ENCODE data around the gene AGAP3.
A peak's percentile ranks its signal among the peaks of the same experiment; 100 is the strongest.

The AGAP3 gene

DNA sequence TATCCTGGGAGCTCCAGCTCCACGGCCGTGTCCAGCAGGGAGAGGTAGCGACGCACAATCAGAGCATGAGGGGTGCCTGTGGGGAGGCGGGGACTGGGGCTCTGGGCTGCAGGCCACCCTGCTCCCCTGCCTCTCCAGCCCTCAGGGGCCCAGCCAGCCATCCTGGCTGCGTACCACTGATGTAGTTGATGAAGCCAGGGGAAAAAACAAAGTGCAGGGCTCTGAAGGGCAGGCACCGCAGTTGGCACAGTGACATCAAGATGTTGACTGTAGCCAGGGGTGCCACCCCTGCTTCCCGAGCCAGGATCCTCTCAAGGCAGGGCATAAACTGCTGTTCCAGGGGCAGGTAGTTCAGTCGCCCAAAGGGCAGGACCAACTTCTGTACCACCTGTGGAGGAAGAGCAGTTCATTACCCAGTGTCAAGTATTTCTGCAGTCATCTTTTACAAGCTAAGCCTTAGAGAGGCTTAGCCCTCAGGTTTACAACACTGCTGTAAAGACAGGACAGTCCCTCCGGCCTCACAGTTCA, 8.5 kb upstream of the AGAP3 start:
- Histone ChIP-seq H3K9ac (ENCODE audit: low read depth, low read length) (no peak overlapping the region), H3K4me3 (ENCODE audit: low read length) (no peak overlapping the region), H3K36me3 (ENCODE audit: insufficient read depth, low read depth, low read length) (peaks cover 31% of the 10 kb centered on the region), H3K27me3 (ENCODE audit: insufficient read depth, low read length) (no peaks in the 10 kb centered on the region), H3K4me1 (ENCODE audit: insufficient read depth, low read length) (peaks cover 5% of the 10 kb centered on the region), H3K27ac (ENCODE audit: low read length) (no peak overlapping the region), H3K9me3 (ENCODE audit: insufficient read depth, low read depth, low read length) (no peaks in the 10 kb centered on the region)

DNA sequence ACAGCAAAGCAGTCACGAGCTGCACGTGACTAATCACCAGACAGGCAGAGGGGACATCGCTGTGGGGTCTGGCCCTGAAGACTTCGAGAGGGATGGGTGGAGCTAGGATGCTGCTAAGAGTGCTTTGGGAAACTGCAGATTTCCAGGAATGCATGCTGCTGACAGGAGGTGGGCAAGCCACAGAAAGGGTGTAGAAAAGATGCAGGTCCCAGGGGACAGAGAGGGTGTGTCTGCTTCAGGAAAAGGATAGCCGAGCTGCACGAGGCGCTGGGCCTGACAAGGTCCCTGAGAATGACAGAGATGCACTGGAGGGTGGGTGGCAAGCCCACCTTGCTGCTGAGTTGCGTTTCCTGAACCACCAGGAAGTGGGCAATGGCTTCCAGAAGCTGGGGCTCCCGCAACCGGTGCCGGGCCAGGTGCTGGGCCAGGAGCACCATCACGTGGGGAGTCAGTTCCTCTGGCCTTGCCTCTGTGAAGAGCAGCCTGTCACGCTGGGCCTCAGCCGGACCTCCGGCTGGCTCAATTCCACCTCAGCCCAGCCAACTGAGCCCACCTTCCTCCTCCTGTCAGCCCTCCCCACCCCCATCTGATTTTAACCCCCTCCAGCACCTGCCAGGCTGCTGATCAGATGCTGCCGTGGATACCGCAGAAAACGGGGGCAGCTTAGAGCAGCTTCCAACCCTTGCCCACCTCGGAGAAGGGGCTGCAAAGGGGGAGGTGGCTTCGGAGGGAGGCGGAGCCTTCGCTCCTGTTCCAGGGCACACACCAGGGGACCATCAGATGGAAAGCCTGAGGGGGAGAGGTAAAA, 7.8 kb upstream of the AGAP3 start:
- Histone ChIP-seq H3K4me3 (ENCODE audit: low read length) (no peak overlapping the region), H3K9me3 (ENCODE audit: insufficient read depth, low read depth, low read length) (no peaks in the 10 kb centered on the region), H3K36me3 (ENCODE audit: insufficient read depth, low read depth, low read length) (peaks cover 31% of the 10 kb centered on the region), H3K9ac (ENCODE audit: low read depth, low read length) (no peak overlapping the region), H3K27me3 (ENCODE audit: insufficient read depth, low read length) (no peaks in the 10 kb centered on the region), H3K27ac (ENCODE audit: low read length) (no peak overlapping the region), H3K4me1 (ENCODE audit: insufficient read depth, low read length) (peaks cover 5% of the 10 kb centered on the region)

- H3K27ac ChIP-seq (ENCODE audit: low read length): no peak overlapping the region
- peaks cover 5% of the 10 kb centered on the region for H3K4me1 ChIP-seq (ENCODE audit: insufficient read depth, low read length)
- H3K9me3 ChIP-seq (ENCODE audit: insufficient read depth, low read depth, low read length): no peaks in the 10 kb centered on the region
- H3K36me3 ChIP-seq (ENCODE audit: insufficient read depth, low read depth, low read length): peaks cover 23% of the 10 kb centered on the region
- peak overlapping the region; percentile 84 for H3K4me3 ChIP-seq (ENCODE audit: low read length)
- H3K9ac ChIP-seq (ENCODE audit: low read depth, low read length): peak overlapping the region; percentile 94
- H3K27me3 ChIP-seq (ENCODE audit: insufficient read depth, low read length): peaks cover 8% of the 10 kb centered on the region
Observed at GRCh38 chr7:151079199-151079910, 6.9 kb upstream of the AGAP3 start.

DNA sequence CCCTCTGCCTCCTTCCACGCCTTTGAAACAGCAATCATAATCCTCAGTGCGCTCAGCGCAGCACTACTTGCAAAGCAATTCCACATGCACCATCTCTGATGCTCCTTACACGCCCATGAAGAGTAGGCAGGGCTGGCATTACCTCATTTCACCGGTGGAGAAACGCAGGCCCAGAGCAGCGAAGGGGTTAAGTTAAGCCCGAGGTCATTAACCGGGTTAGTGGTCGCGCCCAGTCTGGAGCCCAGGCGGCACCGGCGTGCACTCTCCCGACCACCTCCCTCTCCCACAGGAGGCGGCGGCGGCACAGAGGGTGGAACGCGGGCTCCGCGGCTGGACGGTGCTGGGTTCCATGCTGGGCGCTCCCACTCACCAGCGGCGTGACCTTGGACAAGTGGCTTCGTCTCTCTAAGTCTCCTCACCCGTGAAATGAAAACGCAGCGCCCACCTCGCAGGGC, 6.2 kb upstream of the AGAP3 start:
- Histone ChIP-seq H3K27me3 (ENCODE audit: insufficient read depth, low read length) (peaks cover 16% of the 10 kb centered on the region), H3K27ac (ENCODE audit: low read length) (peak overlapping the region; percentile 71), H3K9me3 (ENCODE audit: insufficient read depth, low read depth, low read length) (no peaks in the 10 kb centered on the region), H3K9ac (ENCODE audit: low read depth, low read length) (peak overlapping the region; percentile 94), H3K36me3 (ENCODE audit: insufficient read depth, low read depth, low read length) (peaks cover 16% of the 10 kb centered on the region), H3K4me3 (ENCODE audit: low read length) (peak overlapping the region; percentile 84), H3K4me1 (ENCODE audit: insufficient read depth, low read length) (peaks cover 8% of the 10 kb centered on the region)

DNA sequence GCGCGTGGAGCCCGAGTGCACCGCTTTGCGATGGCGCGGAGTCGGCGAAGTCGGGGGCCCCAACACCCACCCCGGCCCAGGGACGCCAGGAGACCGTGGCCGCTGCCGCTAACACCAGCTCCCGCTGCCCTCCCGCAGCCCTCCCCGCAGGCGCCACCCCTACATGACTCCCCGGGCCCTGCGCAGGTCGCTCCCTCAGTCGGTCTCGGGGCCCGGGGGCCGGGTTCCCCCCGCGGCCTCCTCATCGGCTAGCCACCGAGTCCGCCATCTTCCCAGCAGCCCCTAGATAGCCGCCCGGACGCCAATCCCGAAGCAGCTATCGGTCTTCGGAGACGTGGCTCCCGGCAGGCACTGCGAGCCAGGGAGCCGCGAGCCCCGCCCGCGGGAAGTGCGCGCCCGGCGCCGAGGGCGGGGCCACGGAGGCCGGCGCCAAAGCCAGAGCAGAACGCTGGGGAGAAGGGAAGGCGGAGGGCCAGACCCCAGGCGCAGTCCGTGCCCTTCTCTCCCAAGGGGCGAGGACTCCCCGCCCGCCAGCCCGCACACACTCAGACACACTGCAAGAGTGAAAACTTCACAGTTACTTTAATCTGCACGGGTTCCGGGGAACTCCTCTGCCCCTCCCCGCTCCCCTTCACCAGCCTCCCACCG, 5.6 kb upstream of the AGAP3 start, which contains the start of gene FASTK:
TSS of gene FASTK (minus strand) at position 288 of the 648 bp plus-strand sequence. CDS start at position 245, 43 bp downstream.
- Histone ChIP-seq H3K27ac (ENCODE audit: low read length) (peak within 1 kb of the TSS; percentile 71), H3K36me3 (ENCODE audit: insufficient read depth, low read depth, low read length) (peaks cover 10% of the 10 kb centered on the region), H3K9ac (ENCODE audit: low read depth, low read length) (peak within 1 kb of the TSS; percentile 94), H3K4me3 (ENCODE audit: low read length) (peak within 1 kb of the TSS; percentile 84), H3K4me1 (ENCODE audit: insufficient read depth, low read length) (peaks cover 12% of the 10 kb centered on the region), H3K27me3 (ENCODE audit: insufficient read depth, low read length) (peaks cover 20% of the 10 kb centered on the region), H3K9me3 (ENCODE audit: insufficient read depth, low read depth, low read length) (no peaks in the 10 kb centered on the region)

GRCh38 chr7:151081170-151082101, 4.8 kb upstream of the AGAP3 start:
- Histone ChIP-seq H3K4me1 (ENCODE audit: insufficient read depth, low read length) (peaks cover 12% of the 10 kb centered on the region), H3K9ac (ENCODE audit: low read depth, low read length) (peak overlapping the region; percentile 94; the same call in 1 of the 2 replicates), H3K36me3 (ENCODE audit: insufficient read depth, low read depth, low read length) (peaks cover 3% of the 10 kb centered on the region), H3K27me3 (ENCODE audit: insufficient read depth, low read length) (peaks cover 20% of the 10 kb centered on the region), H3K9me3 (ENCODE audit: insufficient read depth, low read depth, low read length) (no peaks in the 10 kb centered on the region), H3K27ac (ENCODE audit: low read length) (no peak overlapping the region), H3K4me3 (ENCODE audit: low read length) (peak overlapping the region; percentile 84)

DNA sequence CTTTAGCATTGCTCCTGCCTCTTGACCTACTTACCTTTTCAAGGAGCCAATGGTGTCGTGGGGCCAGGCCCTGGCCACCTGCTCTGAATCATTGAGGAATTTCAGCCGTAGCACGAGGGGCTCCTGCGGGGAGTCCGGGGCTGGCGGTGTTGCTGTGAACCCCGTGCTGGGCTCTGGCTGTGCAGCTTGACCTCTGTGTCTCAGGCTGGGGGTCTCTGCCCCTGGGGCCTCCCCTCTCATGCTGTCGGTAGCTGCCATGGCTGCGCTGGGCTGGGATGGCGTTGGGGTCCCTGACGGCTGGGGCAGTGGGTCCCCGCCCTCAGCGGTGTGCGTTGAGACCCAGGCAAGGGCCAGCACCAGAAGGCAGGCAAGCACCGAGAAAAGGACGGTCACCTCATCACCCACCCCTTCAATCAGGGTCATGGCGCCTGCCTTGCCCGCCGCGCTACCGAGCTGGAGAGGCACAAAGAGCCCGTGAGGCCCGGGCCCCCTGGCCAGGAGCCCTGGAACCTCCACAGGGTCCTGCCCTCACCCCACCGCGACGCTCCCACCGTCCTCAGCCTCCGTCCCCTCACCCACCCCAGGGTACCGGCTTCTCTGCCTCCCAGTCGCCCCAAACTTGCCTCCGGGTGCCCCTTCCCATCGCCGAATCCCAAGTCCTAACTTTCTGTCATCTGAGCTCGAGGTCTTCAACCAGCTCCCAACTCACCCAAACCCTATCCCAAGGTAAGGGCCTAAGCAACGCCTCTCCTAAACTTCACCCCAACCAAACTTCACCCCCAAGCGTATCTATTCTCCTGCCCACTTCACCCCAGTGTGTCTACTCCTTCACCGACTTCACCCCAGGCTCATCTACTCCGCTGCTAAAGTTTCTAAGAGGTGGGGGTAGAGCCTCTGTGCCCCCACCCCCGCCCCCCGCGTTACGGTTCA, 3.9 kb upstream of the AGAP3 start:
- peak overlapping the region; percentile 70 for H3K9ac ChIP-seq (ENCODE audit: low read depth, low read length)
- peak overlapping the region; percentile 75 for H3K4me3 ChIP-seq (ENCODE audit: low read length)
- no peak overlapping the region for H3K27ac ChIP-seq (ENCODE audit: low read length)
- H3K9me3 ChIP-seq (ENCODE audit: insufficient read depth, low read depth, low read length): no peaks in the 10 kb centered on the region
- no peaks in the 10 kb centered on the region for H3K36me3 ChIP-seq (ENCODE audit: insufficient read depth, low read depth, low read length)
- H3K4me1 ChIP-seq (ENCODE audit: insufficient read depth, low read length): peaks cover 12% of the 10 kb centered on the region
- H3K27me3 ChIP-seq (ENCODE audit: insufficient read depth, low read length): peaks cover 26% of the 10 kb centered on the region

DNA sequence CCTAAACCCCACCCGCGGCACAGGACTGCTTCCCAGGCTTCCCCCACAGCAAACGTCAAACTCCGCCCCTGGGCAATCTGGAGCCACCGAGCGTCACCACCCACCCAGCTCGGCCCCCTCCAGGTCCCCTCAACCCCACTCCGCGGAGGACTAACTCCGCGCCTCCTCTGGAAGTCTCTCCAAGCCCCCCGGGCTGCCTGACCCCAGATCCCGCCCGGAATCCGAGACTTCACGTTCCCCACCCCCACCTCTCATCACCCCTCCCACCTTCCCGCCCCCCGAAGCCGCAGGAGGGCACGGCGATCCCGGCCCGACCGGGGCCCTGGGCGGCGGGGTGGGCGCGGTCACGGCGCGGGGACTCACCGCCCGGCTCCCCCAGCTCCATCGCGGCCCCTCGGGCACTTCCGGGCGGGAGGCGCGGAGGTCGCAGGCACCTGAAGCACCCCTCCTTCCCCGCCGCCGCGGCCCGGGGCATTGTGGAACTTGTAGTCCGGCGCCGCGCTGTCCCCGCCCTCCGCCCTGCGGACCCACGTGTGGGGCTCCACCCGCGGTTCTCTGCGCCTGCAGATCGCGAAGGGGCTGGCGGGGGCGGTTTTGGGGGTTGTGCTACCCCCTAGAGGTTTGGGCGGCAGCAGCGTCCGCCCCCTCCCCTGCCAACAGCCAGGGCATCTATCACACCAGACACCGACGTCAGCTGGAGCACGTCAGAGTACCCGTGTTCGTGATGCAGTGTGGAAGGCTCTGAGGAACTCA, 3.0 kb upstream of the AGAP3 start, which contains the start of gene TMUB1:
TSS of gene TMUB1 (minus strand) at position 423 of the 753 bp plus-strand sequence. CDS start 930 bp downstream, outside the sequence.
- Histone ChIP-seq H3K4me1 (ENCODE audit: insufficient read depth, low read length) (peaks cover 18% of the 10 kb centered on the region), H3K27ac (ENCODE audit: low read length) (no peak within 1 kb of the TSS)

DNA sequence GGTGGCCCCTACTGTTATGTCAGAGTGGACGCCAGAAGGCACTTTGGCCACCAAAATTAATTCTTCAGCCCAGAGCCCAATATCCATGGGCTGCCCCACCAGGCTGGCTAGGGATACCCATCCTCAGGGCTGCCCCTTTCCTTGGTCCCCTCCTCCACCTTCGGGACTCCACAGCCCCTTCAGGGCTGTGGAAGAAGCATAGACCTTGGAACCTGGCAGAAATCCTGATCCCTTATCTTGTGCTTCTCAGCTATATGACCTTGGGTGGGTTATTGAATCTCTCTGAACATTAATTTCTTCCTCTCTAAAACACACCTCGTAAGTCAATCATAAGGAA, 2.5 kb upstream of the AGAP3 start:
- no peaks in the 10 kb centered on the region for H3K9me3 ChIP-seq (ENCODE audit: insufficient read depth, low read depth, low read length)
- peaks cover 21% of the 10 kb centered on the region for H3K4me1 ChIP-seq (ENCODE audit: insufficient read depth, low read length)
- H3K27ac ChIP-seq (ENCODE audit: low read length): no peak overlapping the region
- no peaks in the 10 kb centered on the region for H3K36me3 ChIP-seq (ENCODE audit: insufficient read depth, low read depth, low read length)
- peaks cover 40% of the 10 kb centered on the region for H3K27me3 ChIP-seq (ENCODE audit: insufficient read depth, low read length)
- H3K4me3 ChIP-seq (ENCODE audit: low read length): peak overlapping the region; percentile 75
- H3K9ac ChIP-seq (ENCODE audit: low read depth, low read length): peak overlapping the region; percentile 18; the same call in 1 of the 2 replicates

More for the DNA sequence above, 3.0 kb upstream of the AGAP3 start, which contains the start of gene TMUB1:
- no peaks in the 10 kb centered on the region for H3K36me3 ChIP-seq (ENCODE audit: insufficient read depth, low read depth, low read length)
- no peaks in the 10 kb centered on the region for H3K9me3 ChIP-seq (ENCODE audit: insufficient read depth, low read depth, low read length)
- H3K4me3 ChIP-seq (ENCODE audit: low read length): peak within 1 kb of the TSS; percentile 75
- peaks cover 34% of the 10 kb centered on the region for H3K27me3 ChIP-seq (ENCODE audit: insufficient read depth, low read length)
- H3K9ac ChIP-seq (ENCODE audit: low read depth, low read length): peak within 1 kb of the TSS; percentile 70
